Transverse colon (tissue), 4 donors: ENCODE data around the gene CACNA2D2. TPM values are rescaled to one million over a fixed set of nuclear protein-coding genes. Genes with fewer than 3 reads are reported as not detected.
A peak's percentile ranks its signal among the peaks of the same experiment; 100 is the strongest.

Experiments used
- DNase-seq: peaks from one replicate; pipeline ENCODE4 v3.0.0-alpha.2; 2019
- H3K27ac ChIP-seq, 4 donors: fragments of 200-600 bp; sonication (generic); 2 replicates each; pipeline ENCODE4 v1.5.1; 2016 to 2018; ENCODE audit warnings: inconsistent platforms in 4 of 4
- H3K27me3 ChIP-seq: fragments of 200-600 bp; sonication (generic); 2 replicates; pipeline ENCODE4 v1.5.1; 2017; ENCODE audit warnings: inconsistent platforms
- H3K36me3 ChIP-seq, 4 donors: fragments of 200-600 bp; sonication (generic); 2 replicates each; pipeline ENCODE4 v1.5.1; 2017 to 2019; ENCODE audit warnings: inconsistent platforms in 4 of 4
- H3K4me1 ChIP-seq, 4 donors: fragments of 200-600 bp; sonication (generic); 2 replicates each; pipeline ENCODE4 v1.5.1; 2017 to 2020; ENCODE audit warnings: inconsistent platforms in 4 of 4
- H3K4me3 ChIP-seq, 4 donors: fragments of 200-600 bp; sonication (generic); 1 replicate in 1 of 4; 2 replicates in 3 of 4; pipeline versions ENCODE4 v1.5.1 to v1.6.1; 2017 to 2019; ENCODE audit warnings: inconsistent platforms in 4 of 4
- H3K9me3 ChIP-seq, 2 donors: fragments of 200-600 bp; sonication (generic); 2 replicates each; pipeline ENCODE4 v1.5.1; 2017 to 2019; ENCODE audit warnings: inconsistent platforms in 2 of 2
- EP300 ChIP-seq: sonication (generic); formaldehyde crosslinking; IDR thresholded peaks from one replicate; pipeline ENCODE4 v1.6.1; 2017; ENCODE audit warnings: antibody characterized with exemption, low read depth
- POLR2A ChIP-seq: fragments of 450-650 bp; IDR thresholded peaks from one replicate; pipeline ENCODE4 v1.6.1; 2016; ENCODE audit warnings: antibody characterized with exemption, mild to moderate bottlenecking, moderate library complexity
- POLR2AphosphoS5 ChIP-seq, 3 donors: sonication (generic); formaldehyde crosslinking; IDR thresholded peaks; one replicate each; pipeline ENCODE4 v1.6.1; 2016; ENCODE audit warnings: antibody characterized with exemption in 3 of 3
- WGBS, 2 donors: methylation state at CpG; one replicate each; pipeline ENCODE4 v1.1.5; 2018; ENCODE audit warnings: low coverage in 1 of 2; 5-methylcytosine and 5-hydroxymethylcytosine counted together
- in situ Hi-C, 4 donors: fragments of 200-750 bp; cut with MboI; loops; one replicate each; pipeline versions ENCODE4 v1.15.0 to v1.15.1; 2017; ENCODE audit warnings: low sequenced_read_pairs in 3 of 4, low pct_ligation_motif_present in 1 of 4, low pct_unique_long_range_greater_than_20kb in 1 of 4
- intact Hi-C: fragments of 100-400 bp; cut with DNase I; formaldehyde crosslinking; loops from one replicate; pipeline ENCODE4 v1.15.1; 2023; ENCODE audit warnings: low total_unique reads
- total RNA-seq, 4 donors: library from RNA; depleted of rRNA; stranded (reverse); fragments of >200 nt; gene quantifications; one replicate each; pipeline ENCODE4 v1.1.0, GENCODE V29; 2016
- TF ChIP-seq, protein P1 (sequence below), 5 experiments: fragments of 200-600 bp in 3 of 5; fragments of 450-650 bp in 2 of 5; sonication (generic) in 3 of 5; IDR thresholded peaks; 1 replicate in 2 of 5; 2 replicates in 3 of 5; pipeline ENCODE4 v1.5.1; 2016 to 2017; ENCODE audit warnings: antibody characterized with exemption in 5 of 5, inconsistent platforms in 3 of 5, mild to moderate bottlenecking in 2 of 5, moderate library complexity in 1 of 5

The CACNA2D2 gene
- total RNA-seq, 4 donors from 2014 or later: 0.48 to 2.2 (median 0.87) TPM

DNA sequence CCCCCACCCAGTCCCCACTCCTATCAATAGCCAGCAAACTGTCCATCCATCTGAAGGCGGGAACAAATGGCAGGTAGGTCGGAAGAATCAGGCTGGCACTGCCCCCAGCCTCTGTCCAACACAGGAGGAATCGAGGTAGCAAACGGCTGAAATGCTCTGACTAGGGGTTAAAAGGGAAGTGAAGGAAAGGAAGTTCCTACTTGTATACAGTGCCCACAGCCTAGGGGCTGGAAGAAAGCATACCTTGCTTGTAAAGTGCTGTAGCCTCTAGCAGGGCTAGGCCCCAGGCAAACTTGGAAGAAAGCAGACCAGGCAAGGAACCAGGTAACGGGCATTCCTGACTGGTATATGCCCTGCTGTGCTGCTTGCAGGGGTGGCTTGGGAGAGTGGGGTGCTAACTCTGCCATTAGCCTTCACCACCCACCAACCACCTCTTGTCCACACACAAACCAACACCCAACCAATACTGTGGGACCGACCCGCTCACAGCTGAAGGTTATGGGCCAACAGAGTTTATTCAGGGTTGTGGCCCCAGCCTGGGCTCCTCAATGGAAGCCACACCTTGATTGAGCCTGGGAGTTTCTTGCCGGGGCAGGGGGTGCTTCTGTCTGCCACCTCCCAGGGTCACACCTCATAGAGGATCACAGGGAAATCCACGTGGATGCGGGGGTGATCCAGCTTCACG lies 177.8 kb downstream of the CACNA2D2 start:
- no peaks in the 10 kb centered on the region for H3K27me3 ChIP-seq
- no peaks in the 10 kb centered on the region for H3K9me3 ChIP-seq
- intact Hi-C loops (no loop called here), in situ Hi-C loops (no loop called here)
- DNase-seq: no peak
- WGBS, 2 donors: 68 to 87% methylated on average over 4 to 11 of the region's 11 CpGs
- no peak for TF ChIP-seq POLR2AphosphoS5 (IDR thresholded peaks at IDR 0.05)
- TF ChIP-seq EP300: no peak
- TF ChIP-seq, protein P1, sequence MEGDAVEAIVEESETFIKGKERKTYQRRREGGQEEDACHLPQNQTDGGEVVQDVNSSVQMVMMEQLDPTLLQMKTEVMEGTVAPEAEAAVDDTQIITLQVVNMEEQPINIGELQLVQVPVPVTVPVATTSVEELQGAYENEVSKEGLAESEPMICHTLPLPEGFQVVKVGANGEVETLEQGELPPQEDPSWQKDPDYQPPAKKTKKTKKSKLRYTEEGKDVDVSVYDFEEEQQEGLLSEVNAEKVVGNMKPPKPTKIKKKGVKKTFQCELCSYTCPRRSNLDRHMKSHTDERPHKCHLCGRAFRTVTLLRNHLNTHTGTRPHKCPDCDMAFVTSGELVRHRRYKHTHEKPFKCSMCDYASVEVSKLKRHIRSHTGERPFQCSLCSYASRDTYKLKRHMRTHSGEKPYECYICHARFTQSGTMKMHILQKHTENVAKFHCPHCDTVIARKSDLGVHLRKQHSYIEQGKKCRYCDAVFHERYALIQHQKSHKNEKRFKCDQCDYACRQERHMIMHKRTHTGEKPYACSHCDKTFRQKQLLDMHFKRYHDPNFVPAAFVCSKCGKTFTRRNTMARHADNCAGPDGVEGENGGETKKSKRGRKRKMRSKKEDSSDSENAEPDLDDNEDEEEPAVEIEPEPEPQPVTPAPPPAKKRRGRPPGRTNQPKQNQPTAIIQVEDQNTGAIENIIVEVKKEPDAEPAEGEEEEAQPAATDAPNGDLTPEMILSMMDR (IDR thresholded peaks at IDR 0.05): no peak
- TF ChIP-seq POLR2A: no peak
- H3K27ac ChIP-seq: no peak overlapping the region
- H3K4me3 ChIP-seq: no peak overlapping the region
- peaks cover 12 to 45% (median 35%) of the 10 kb centered on the region in 4 donors for H3K4me1 ChIP-seq
- peaks cover 0 to 12% (median 0%) of the 10 kb centered on the region in 4 donors for H3K36me3 ChIP-seq

DNA sequence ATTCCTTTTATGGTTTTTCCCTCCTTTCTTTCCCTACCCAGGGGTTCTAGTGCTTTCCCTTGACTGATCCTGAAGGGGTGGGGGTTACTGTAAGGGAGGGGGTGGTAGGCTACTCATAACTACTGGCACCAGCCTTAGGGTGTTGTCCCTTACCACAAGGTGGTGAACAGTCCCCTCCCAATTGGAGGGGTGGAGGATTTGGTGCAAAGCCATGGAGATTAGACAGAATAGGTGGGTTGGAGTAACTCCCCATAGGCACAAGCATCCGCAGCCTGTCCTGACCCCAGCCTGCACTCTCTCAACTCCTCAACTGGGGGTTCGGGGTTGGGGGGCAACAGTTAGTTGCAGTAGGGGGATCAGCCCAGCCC lies 178.3 kb downstream of the CACNA2D2 start:
- DNase-seq: no peak
- Histone ChIP-seq H3K27me3 (no peaks in the 10 kb centered on the region), H3K27ac (no peak overlapping the region), H3K4me1 (peaks cover 15 to 50% (median 39%) of the 10 kb centered on the region in 4 donors), H3K36me3 (peaks cover 0 to 7% (median 0%) of the 10 kb centered on the region in 4 donors), H3K4me3 (no peak overlapping the region), H3K9me3 (no peaks in the 10 kb centered on the region)
- 93% methylated on average over 2 of the region's 2 CpGs; no CpG with 5 or more reads in 1 of the 2 donors for WGBS, 2 donors
- TF ChIP-seq POLR2AphosphoS5 (IDR thresholded peaks at IDR 0.05) (no peak), POLR2A (no peak), EP300 (no peak)
- TF ChIP-seq, protein P1 (IDR thresholded peaks at IDR 0.05): no peak
- in situ Hi-C loops (no loop called here), intact Hi-C loops (no loop called here)

DNA sequence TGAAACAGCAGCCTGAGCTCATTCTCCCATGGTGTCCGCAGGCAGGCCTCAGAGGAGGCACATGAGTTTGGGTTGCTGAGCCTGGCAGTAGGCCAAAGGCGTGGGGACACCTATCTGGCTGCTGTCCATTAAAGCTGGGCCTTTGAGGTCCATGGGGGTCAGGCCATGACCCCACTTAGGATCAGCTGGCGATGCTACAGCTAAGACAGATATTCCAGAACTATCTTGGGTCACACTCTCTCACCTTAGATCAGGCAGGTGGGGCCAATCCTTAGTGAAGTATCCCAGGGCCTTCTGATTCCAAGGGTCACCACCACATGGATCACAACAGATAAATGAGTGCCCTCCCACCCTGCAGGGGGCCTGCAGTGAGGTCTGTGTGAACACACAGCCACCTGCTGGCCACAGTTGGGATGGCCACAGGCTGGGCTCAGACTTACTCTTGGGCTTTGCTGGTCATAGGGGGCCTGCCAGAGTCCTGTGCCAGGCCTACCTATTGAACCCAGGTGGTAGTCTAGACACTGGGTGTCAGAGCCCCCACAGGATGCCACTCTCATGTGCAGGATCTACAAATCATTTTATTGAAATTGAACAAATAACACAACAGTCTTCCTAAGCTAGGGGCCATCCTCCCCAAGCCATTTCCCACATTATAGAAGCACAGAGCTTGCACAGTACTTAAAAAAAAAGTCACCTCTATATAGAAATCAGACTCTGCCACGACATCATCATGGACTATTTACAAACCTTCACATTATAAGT lies 178.9 kb downstream of the CACNA2D2 start:
- no peaks in the 10 kb centered on the region for H3K27me3 ChIP-seq
- DNase-seq: peak; percentile 65
- H3K4me1 ChIP-seq: peaks cover 18 to 56% (median 44%) of the 10 kb centered on the region in 4 donors
- H3K9me3 ChIP-seq: no peaks in the 10 kb centered on the region
- intact Hi-C loops: no loop called here
- H3K27ac ChIP-seq: peak overlapping the region; percentile 92 to 94 (median 92)
- H3K36me3 ChIP-seq: peaks cover 0 to 1% (median 0%) of the 10 kb centered on the region in 4 donors
- TF ChIP-seq, protein P1 (IDR thresholded peaks at IDR 0.05): peak; percentile 77 to 89 (median 81)
- TF ChIP-seq POLR2AphosphoS5 (IDR thresholded peaks at IDR 0.05): no peak
- in situ Hi-C loops: no loop called here
- 13 to 48% methylated on average over 1 to 4 of the region's 4 CpGs for WGBS, 2 donors
- no peak overlapping the region for H3K4me3 ChIP-seq

DNA sequence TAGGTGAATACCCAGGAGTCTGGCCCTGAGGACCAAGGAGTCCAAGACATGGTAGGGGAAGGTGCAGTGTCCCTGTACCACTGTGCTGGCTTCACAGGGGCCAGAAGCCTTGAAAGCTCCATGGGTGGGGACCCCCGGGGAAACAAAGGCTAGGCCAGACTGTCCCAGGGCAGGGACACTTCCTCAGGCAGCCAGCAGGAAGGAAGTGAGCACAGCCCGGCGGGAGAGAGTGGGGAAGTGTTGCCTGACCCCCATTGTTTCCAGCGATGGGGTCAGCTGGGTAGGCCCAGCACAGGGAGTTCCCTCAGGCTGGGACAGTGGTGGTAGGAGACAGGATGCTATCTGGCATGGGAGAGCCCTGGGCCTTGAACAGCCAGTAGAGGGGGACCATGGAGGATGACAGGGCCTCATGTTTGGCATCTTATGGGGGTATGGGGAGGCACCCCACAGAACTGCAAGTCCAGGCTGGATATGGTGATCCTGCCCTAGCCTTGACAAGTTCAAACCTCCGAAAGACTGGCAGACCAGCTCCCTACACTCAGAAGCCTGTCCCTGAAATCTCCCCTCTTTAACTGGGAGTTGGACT lies 179.7 kb downstream of the CACNA2D2 start:
- Histone ChIP-seq H3K27ac (peak overlapping the region; percentile 92 to 94 (median 92)), H3K36me3 (no peaks in the 10 kb centered on the region), H3K27me3 (no peaks in the 10 kb centered on the region), H3K4me1 (peaks cover 18 to 60% (median 49%) of the 10 kb centered on the region in 4 donors), H3K4me3 (no peak overlapping the region), H3K9me3 (no peaks in the 10 kb centered on the region)
- in situ Hi-C loops (no loop called here), intact Hi-C loops (no loop called here)
- DNase-seq: no peak
- 33 to 67% methylated on average over 1 to 5 of the region's 5 CpGs for WGBS, 2 donors
- TF ChIP-seq POLR2AphosphoS5 (IDR thresholded peaks at IDR 0.05) (peak in 1 of 3 donors; percentile 45), POLR2A (no peak), EP300 (no peak)
- TF ChIP-seq, protein P1 (IDR thresholded peaks at IDR 0.05): no peak
